GM04503 (cell line): ENCODE results near the gene ARSG.
"Not testable (repeated sequence)": the region's sequence is repeated elsewhere in the genome, so short reads cannot be mapped to it uniquely, and the experiment has no call there.

ENCODE experiments used
- DNase-seq: peaks from one replicate; pipeline ENCODE4 v3.0.0-alpha.2; 2012; ENCODE audit warnings: low read depth

Gene ARSG

GRCh38 chr17:68277807-68278206, 13.5 kb upstream of the ARSG start:
- DNase-seq = no peak

- not testable (repeated sequence) for DNase-seq
Observed at GRCh38 chr17:68281965-68282364, 9.3 kb upstream of the ARSG start.

- no peak for DNase-seq
Observed at GRCh38 chr17:68288375-68288774, 2.9 kb upstream of the ARSG start.

- DNase-seq = no peak
Observed at GRCh38 chr17:68288804-68289203, 2.5 kb upstream of the ARSG start.

- no peak for DNase-seq
Observed at GRCh38 chr17:68289473-68289872, 1.8 kb upstream of the ARSG start.

- no peak for DNase-seq
Observed at GRCh38 chr17:68289936-68290267, 1.4 kb upstream of the ARSG start.

GRCh38 chr17:68290268-68290954, 884 bp upstream of the ARSG start:
- DNase-seq = no peak

- DNase-seq = no peak
Observed at GRCh38 chr17:68291836-68292688, 767 bp downstream of the ARSG start.

- no peak for DNase-seq
Observed at GRCh38 chr17:68292689-68293040, 1.4 kb downstream of the ARSG start.

- DNase-seq = no peak
Observed at GRCh38 chr17:68293490-68294195, 2.3 kb downstream of the ARSG start.

GRCh38 chr17:68294196-68294555, 2.9 kb downstream of the ARSG start:
- no peak for DNase-seq

- DNase-seq = no peak
Observed at GRCh38 chr17:68294617-68295016, 3.3 kb downstream of the ARSG start.

- no peak for DNase-seq
Observed at GRCh38 chr17:68295086-68295485, 3.8 kb downstream of the ARSG start.

- DNase-seq = no peak
Observed at GRCh38 chr17:68296217-68297191, 5.2 kb downstream of the ARSG start.

GRCh38 chr17:68297195-68297594, 5.9 kb downstream of the ARSG start:
- no peak for DNase-seq

GRCh38 chr17:68298601-68299000, 7.3 kb downstream of the ARSG start:
- DNase-seq = no peak

GRCh38 chr17:68299817-68300216, 8.5 kb downstream of the ARSG start:
- DNase-seq = no peak

GRCh38 chr17:68301438-68301959, 10.2 kb downstream of the ARSG start:
- DNase-seq = no peak

- DNase-seq = no peak
Observed at GRCh38 chr17:68302066-68302564, 10.8 kb downstream of the ARSG start.

GRCh38 chr17:68302666-68303065, 11.4 kb downstream of the ARSG start:
- no peak for DNase-seq

GRCh38 chr17:68304706-68305105, 13.4 kb downstream of the ARSG start:
- DNase-seq = no peak

- DNase-seq = no peak
Observed at GRCh38 chr17:68305142-68305541, 13.8 kb downstream of the ARSG start.
